Epithelial cell of proximal tubule (primary cell): ENCODE measurements around the gene PIGQ. TPM values are rescaled to one million over a fixed set of nuclear protein-coding genes. Genes with fewer than 3 reads are reported as not detected.

ENCODE experiments used
- DNase-seq: peaks from one replicate; pipeline ENCODE4 v3.0.0-alpha.2; 2011; ENCODE audit warnings: low read depth
- H3K4me3 ChIP-seq: 2 replicates; pipeline ENCODE4 v1.5.1; 2011; ENCODE audit warnings: low read depth, mild to moderate bottlenecking, low read length
- total RNA-seq: library from RNA; depleted of rRNA; stranded (reverse); fragments of >200 nt; gene quantifications from 2 replicates; pipeline ENCODE4 v1.2.3, GENCODE V29; 2015
- TF ChIP-seq, protein P1 (sequence below): conservative IDR thresholded peaks from 2 replicates; pipeline ENCODE4 v1.5.1; 2012; ENCODE audit warnings: low read depth, mild to moderate bottlenecking, low read length

Gene PIGQ
- total RNA-seq, 1 donor from 2014 or later, result 60.9 TPM

- H3K4me3 ChIP-seq, result no peak overlapping the region
- no peak for DNase-seq
- TF ChIP-seq, protein P1, sequence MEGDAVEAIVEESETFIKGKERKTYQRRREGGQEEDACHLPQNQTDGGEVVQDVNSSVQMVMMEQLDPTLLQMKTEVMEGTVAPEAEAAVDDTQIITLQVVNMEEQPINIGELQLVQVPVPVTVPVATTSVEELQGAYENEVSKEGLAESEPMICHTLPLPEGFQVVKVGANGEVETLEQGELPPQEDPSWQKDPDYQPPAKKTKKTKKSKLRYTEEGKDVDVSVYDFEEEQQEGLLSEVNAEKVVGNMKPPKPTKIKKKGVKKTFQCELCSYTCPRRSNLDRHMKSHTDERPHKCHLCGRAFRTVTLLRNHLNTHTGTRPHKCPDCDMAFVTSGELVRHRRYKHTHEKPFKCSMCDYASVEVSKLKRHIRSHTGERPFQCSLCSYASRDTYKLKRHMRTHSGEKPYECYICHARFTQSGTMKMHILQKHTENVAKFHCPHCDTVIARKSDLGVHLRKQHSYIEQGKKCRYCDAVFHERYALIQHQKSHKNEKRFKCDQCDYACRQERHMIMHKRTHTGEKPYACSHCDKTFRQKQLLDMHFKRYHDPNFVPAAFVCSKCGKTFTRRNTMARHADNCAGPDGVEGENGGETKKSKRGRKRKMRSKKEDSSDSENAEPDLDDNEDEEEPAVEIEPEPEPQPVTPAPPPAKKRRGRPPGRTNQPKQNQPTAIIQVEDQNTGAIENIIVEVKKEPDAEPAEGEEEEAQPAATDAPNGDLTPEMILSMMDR, result no peak
Measured at GRCh38 chr16:622920-623280, 53.1 kb downstream of the PIGQ start.

- H3K4me3 ChIP-seq, result no peak overlapping the region
- no peak for DNase-seq
- TF ChIP-seq, protein P1, result no peak
Measured at GRCh38 chr16:624526-625070, 54.8 kb downstream of the PIGQ start.

DNA sequence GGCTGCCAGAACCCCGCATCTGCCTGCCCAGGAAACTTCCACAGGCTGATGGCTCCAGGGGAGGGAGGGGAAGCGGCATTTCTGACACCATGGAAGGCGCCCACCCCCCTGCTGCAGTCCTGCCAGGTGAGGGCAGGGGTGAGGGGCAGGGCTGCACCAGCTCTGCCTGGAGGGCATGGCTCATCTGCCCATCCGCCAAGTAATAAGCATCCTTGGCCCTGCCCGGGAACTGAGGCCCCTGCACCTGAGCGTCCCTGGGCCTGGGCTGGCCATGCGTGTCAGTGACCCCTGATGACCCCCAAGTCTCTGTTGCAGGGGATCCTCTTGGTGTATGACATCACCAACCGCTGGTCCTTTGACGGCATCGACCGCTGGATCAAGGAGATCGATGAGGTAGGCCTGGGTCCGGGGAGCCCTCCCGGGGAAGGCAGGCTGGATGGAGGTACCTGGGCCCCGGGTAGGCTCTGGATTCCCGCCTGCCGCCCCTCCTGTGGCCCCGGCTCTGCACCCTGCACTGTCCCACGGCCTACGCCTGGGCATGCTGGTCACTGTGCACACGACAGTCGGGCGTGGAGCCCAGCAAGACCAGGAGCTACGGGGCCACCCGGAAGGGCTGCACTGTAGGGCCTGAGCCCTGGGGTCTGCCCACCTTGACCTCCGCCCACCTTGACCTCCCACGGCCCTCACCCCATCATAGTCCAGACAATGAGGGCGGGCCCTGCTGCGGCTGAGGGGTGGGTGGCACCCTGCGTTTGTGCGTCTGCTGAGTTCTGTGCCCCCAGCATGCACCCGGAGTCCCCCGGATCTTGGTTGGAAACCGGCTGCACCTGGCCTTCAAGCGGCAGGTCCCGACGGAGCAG is 55.6 kb downstream of the PIGQ start:
- no peak for DNase-seq
- H3K4me3 ChIP-seq, result no peak overlapping the region
- TF ChIP-seq, protein P1, result no peak

DNA sequence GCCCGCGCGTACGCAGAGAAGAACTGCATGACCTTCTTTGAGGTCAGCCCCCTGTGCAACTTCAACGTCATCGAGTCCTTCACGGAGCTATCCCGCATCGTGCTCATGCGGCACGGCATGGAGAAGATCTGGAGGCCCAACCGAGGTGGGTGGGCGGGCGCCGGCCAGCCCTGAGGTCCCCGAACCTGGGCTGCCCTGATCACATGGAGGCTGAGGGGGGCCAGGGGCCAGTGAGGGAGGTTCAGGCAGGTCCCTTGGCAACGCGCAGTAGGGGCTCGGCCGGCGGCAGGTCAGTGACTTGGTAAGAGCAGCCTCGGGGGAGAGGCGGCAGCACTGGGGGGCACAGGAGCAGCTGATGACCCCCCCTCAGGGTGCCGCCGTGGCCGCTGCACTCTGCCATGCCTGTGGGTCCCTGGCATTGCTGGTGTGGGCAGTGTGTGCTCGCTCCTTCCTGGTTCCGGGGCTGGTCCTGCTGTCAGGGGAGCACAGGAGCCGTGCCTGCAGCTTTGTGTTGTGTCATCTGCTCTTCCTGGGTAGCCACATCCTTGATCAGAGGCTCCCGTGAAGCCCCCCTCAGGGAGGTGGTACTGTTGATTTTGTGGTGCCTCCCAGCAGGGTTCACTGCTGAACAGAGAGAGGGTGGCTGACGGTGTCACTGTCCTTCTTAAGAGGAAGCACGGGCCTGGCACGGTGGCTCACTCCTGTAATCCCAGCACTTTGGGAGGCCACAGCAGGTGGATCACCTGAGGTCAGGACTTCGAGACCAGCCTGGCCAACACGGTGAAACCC is 56.4 kb downstream of the PIGQ start:
- no peak overlapping the region for H3K4me3 ChIP-seq
- DNase-seq, result no peak

GRCh38 chr16:626787-627453 is 57.2 kb downstream of the PIGQ start:
- H3K4me3 ChIP-seq, result no peak overlapping the region
- TF ChIP-seq, protein P1, result no peak
- DNase-seq, result peak; percentile 72

More for the DNA sequence above, 56.4 kb downstream of the PIGQ start:
- TF ChIP-seq, protein P1, result no peak

DNA sequence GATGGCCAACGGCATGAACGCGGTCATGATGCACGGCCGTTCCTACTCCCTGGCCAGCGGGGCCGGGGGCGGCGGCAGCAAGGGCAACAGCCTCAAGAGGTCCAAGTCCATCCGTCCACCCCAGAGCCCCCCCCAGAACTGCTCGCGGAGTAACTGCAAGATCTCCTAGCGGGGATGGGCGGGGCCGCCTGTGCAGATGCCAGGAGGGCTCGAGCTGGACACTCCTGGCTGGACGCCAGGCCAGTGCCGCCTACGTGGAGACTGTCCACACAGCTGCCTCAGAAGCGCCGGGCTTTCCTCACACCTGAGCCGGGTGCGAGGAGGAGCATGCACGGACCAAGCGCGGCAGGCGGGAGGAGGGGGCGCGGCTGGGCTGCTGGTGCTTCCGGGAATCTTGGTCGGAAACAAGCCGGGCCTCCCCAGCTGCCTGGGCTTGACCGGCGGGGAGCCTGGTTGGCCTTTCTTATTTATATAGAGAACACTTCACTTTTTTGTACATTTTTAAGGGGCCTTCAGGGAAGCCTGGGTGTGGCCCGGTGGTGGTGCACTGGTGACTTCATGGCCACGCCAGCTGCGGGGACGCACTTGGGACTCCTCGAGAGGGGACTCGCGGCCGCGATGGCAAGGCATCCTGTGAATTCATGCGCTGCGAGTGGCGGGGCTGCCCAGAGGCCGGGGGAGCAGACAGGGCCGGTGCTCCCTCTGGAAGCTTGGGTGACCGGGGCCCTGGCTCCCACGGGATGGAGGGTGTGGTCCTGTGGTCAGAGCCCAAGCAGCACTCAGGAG is 57.9 kb downstream of the PIGQ start:
- no peak for DNase-seq
- TF ChIP-seq, protein P1, result no peak
- no peak overlapping the region for H3K4me3 ChIP-seq
